ENCODE data around the gene GNB4.

Gene GNB4

GRCh38 chr3:179347345-179348194 is 103.7 kb downstream of the GNB4 start, which contains the start of gene MFN1:
TSS of gene MFN1 (plus strand) at chr3:179347709. CDS start at chr3:179348852, 1,143 bp downstream.
- peaks cover 8% of the 10 kb centered on the region for H3K36me3 ChIP-seq
- DNase-seq = peak; percentile 94
- no peak for TF ChIP-seq CTCF (IDR thresholded peaks at IDR 0.05; ENCODE audit: low read depth, low read length)
- no peaks in the 10 kb centered on the region for H3K9me3 ChIP-seq
- H3K27me3 ChIP-seq = no peaks in the 10 kb centered on the region
- no peaks in the 10 kb centered on the region; the same call in 1 of the 2 replicates for H3K4me1 ChIP-seq
- H3K4me3 ChIP-seq (ENCODE audit: low read depth, low read length) = peak within 1 kb of the TSS; percentile 67
